ENCODE data around the gene GAPDHS. TPM values are rescaled to one million over a fixed set of nuclear protein-coding genes. Genes with fewer than 3 reads are reported as not detected.

The GAPDHS gene
- total RNA-seq, 1 experiment from 2014 or later: 0.07 TPM

Other genes with a start within 250 kb of the GAPDHS start
- gene MAG, start 241.3 kb upstream of the GAPDHS start, total RNA-seq (2014; rRNA removed; shearing (Covaris generic)): 0.10 TPM in 1 of 2 replicates, not detected in the other
- gene CD22, start 204.3 kb upstream of the GAPDHS start, total RNA-seq (2014; rRNA removed; shearing (Covaris generic)): 0.44 TPM in 1 of 2 replicates, not detected in the other
- not detected in 2 replicates for gene FFAR1, start 185.6 kb upstream of the GAPDHS start, total RNA-seq (2014; rRNA removed; shearing (Covaris generic))
- not detected in 2 replicates for gene FFAR3, start 175.0 kb upstream of the GAPDHS start, total RNA-seq (2014; rRNA removed; shearing (Covaris generic))
- not detected in 2 replicates for gene GPR42, start 162.4 kb upstream of the GAPDHS start, total RNA-seq (2014; rRNA removed; shearing (Covaris generic))
- gene FFAR2, start 85.2 kb upstream of the GAPDHS start, total RNA-seq (2014; rRNA removed; shearing (Covaris generic)): not detected in 2 replicates
- 0.44 and 0.52 TPM in 2 replicates for gene KRTDAP, start 43.0 kb upstream of the GAPDHS start, total RNA-seq (2014; rRNA removed; shearing (Covaris generic))
- 179 and 182 TPM in 2 replicates for gene DMKN, start 19.8 kb upstream of the GAPDHS start, total RNA-seq (2014; rRNA removed; shearing (Covaris generic))
- not detected in 2 replicates for gene SBSN, start 5.1 kb upstream of the GAPDHS start, total RNA-seq (2014; rRNA removed; shearing (Covaris generic))
- 208 and 225 TPM in 2 replicates for gene TMEM147, start 12.2 kb downstream of the GAPDHS start, total RNA-seq (2014; rRNA removed; shearing (Covaris generic))
- 0.21 TPM in 1 of 2 replicates, not detected in the other for gene ATP4A, start 30.2 kb downstream of the GAPDHS start, total RNA-seq (2014; rRNA removed; shearing (Covaris generic))
- gene PMIS2, start 52.7 kb downstream of the GAPDHS start, total RNA-seq (2014; rRNA removed; shearing (Covaris generic)): not detected in 2 replicates
- 25.6 and 27.4 TPM in 2 replicates for gene HAUS5, start 79.3 kb downstream of the GAPDHS start, total RNA-seq (2014; rRNA removed; shearing (Covaris generic))
- gene RBM42, start 95.6 kb downstream of the GAPDHS start, total RNA-seq (2014; rRNA removed; shearing (Covaris generic)): 75.0 and 81.4 TPM in 2 replicates
- gene ETV2, start 108.3 kb downstream of the GAPDHS start, total RNA-seq (2014; rRNA removed; shearing (Covaris generic)): 0.35 and 0.81 TPM in 2 replicates
- 500 and 605 TPM in 2 replicates for gene COX6B1, start 114.9 kb downstream of the GAPDHS start, total RNA-seq (2014; rRNA removed; shearing (Covaris generic))
- 0.14 and 0.74 TPM in 2 replicates for gene UPK1A, start 133.1 kb downstream of the GAPDHS start, total RNA-seq (2014; rRNA removed; shearing (Covaris generic))
- gene ZBTB32, start 171.1 kb downstream of the GAPDHS start, total RNA-seq (2014; rRNA removed; shearing (Covaris generic)): not detected in 2 replicates
- 12.9 and 16.3 TPM in 2 replicates for gene KMT2B, start 184.5 kb downstream of the GAPDHS start, total RNA-seq (2014; rRNA removed; shearing (Covaris generic))
- 11.5 and 15.2 TPM in 2 replicates for gene IGFLR1, start 209.0 kb downstream of the GAPDHS start, total RNA-seq (2014; rRNA removed; shearing (Covaris generic))
- 11.6 and 13.4 TPM in 2 replicates for gene U2AF1L4, start 212.0 kb downstream of the GAPDHS start, total RNA-seq (2014; rRNA removed; shearing (Covaris generic))
- gene PSENEN, start 212.2 kb downstream of the GAPDHS start, total RNA-seq (2014; rRNA removed; shearing (Covaris generic)): 53.2 and 58.6 TPM in 2 replicates
- 5.0 and 17.2 TPM in 2 replicates for gene LIN37, start 215.1 kb downstream of the GAPDHS start, total RNA-seq (2014; rRNA removed; shearing (Covaris generic))
- gene HSPB6, start 223.6 kb downstream of the GAPDHS start, total RNA-seq (2014; rRNA removed; shearing (Covaris generic)): 0.48 and 1.4 TPM in 2 replicates
- 6.8 and 14.0 TPM in 2 replicates for gene PROSER3, start 224.7 kb downstream of the GAPDHS start, total RNA-seq (2014; rRNA removed; shearing (Covaris generic))
- 3.7 and 6.4 TPM in 2 replicates for gene ARHGAP33, start 242.1 kb downstream of the GAPDHS start, total RNA-seq (2014; rRNA removed; shearing (Covaris generic))

Data from H7 (cell line).